ENCODE data around the gene RGS7.

DNA sequence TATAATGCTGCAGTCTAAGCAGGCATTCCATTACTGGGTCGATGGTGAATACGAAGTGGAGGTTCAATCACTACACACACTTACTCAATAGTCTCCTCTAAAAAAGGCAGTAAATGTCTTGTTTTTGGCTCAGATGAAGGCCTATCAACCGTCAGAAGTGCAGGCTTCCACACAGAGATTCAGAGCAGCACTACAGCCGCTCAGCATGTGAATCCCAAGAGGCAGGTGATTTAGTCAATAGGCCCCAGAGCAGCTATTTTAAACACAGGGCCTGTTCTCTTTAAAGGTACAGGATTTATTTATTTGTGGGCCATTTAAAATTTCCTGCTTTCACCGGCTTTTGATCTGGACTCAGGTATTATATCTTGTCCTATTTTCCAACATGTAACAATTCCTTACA lies 293.7 kb downstream of the RGS7 start:
- TF ChIP-seq, protein P1, sequence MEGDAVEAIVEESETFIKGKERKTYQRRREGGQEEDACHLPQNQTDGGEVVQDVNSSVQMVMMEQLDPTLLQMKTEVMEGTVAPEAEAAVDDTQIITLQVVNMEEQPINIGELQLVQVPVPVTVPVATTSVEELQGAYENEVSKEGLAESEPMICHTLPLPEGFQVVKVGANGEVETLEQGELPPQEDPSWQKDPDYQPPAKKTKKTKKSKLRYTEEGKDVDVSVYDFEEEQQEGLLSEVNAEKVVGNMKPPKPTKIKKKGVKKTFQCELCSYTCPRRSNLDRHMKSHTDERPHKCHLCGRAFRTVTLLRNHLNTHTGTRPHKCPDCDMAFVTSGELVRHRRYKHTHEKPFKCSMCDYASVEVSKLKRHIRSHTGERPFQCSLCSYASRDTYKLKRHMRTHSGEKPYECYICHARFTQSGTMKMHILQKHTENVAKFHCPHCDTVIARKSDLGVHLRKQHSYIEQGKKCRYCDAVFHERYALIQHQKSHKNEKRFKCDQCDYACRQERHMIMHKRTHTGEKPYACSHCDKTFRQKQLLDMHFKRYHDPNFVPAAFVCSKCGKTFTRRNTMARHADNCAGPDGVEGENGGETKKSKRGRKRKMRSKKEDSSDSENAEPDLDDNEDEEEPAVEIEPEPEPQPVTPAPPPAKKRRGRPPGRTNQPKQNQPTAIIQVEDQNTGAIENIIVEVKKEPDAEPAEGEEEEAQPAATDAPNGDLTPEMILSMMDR (IDR thresholded peaks at IDR 0.05; ENCODE audit: poor library complexity, severe bottlenecking): no peak
- TF ChIP-seq EZH2 (IDR thresholded peaks at IDR 0.05; ENCODE audit: borderline replicate concordance, insufficient read depth, low read length, poor library complexity, severe bottlenecking) (no peak), EP300 (conservative IDR thresholded peaks at IDR 0.05; ENCODE audit: poor library complexity, severe bottlenecking) (no peak), POLR2AphosphoS5 (IDR thresholded peaks at IDR 0.05) (no peak)
